ENCODE results near the gene PACS2.
"Not testable (repeated sequence)": the region's sequence is repeated elsewhere in the genome, so short reads cannot be mapped to it uniquely, and the experiment has no call there.

The PACS2 gene

DNA sequence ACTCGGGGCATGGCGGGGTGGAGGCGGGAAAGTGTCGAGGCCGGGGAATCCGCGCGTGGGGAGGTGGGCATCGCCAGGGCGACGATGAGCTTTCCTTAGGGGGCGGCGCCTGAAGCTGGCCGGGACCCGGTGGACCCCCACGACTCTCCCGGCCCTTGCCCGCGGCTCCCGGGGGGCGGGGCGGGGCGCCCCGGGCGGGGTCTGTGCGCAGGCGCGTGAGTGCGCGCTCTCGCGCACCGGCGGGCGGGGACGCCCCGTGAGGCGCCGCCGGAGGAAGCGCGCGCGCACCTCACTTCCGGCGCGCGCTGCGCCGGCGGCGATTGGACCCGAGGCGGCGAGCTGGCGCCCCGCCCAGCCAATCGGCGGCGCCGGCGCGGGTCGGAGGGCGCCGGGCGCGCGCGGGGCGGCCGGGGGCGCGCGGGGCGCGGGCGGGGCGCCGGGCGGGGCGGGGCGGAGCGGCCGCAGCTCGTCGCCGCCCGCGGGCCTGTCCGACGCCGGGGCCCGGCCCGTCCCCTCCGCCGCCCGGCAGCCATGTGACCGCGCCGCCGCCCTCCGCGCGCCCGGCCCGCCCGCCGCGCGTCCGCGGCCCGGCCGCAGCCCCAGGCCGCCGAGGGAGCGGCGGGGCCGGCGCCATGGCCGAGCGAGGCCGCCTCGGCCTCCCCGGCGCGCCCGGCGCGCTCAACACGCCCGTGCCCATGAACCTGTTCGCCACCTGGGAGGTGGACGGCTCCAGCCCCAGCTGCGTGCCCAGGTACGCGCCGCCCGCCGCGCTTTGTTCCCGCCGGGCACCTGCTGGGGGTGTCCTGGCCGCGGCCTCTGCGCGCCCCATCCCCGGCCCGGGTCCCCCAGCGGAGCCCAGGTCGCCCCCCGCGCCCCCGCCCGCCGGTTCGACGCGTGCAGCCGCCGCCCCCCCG lies at the start of gene PACS2:
Gene PACS2 (plus strand): TSS at position 462 of the 914 bp plus-strand sequence. CDS start 171 bp downstream, at position 633.
- peak; percentile 89 for DNase-seq

DNA sequence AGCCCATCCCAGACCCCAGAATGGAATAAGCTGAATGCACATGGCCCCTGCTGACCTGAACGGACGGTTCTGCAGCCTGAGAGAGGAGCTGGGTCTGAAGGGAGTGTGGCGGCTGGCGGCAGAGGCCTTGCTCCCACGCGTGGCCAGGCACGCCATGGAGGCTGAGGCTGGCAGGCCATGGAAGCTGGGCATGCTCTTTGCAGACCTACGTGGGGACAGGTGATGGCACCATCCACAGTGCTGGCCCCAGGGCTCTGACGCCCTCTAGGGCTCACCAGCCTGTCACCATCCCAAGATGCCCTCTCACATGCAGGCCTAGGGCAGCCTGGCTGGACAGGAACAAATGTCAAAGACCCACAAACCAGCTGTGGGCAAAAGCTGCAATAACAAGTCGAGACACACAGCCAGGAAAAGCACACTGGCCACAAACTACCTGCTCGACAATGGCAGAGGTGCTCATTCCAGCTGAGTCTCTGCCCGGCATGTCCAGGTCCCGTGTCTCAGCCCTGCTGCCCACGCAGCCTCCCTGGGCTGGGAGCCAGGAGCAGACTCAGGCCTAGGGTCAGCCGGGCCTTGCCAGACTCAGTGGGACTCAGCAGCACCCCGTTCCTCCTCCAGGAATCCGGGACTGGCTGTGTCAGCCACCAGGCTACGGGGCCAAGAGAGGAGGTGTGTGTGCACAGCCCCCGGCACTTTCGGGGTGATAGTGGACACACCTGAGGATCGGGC lies 46.6 kb upstream of the PACS2 start:
- DNase-seq: no peak

DNA sequence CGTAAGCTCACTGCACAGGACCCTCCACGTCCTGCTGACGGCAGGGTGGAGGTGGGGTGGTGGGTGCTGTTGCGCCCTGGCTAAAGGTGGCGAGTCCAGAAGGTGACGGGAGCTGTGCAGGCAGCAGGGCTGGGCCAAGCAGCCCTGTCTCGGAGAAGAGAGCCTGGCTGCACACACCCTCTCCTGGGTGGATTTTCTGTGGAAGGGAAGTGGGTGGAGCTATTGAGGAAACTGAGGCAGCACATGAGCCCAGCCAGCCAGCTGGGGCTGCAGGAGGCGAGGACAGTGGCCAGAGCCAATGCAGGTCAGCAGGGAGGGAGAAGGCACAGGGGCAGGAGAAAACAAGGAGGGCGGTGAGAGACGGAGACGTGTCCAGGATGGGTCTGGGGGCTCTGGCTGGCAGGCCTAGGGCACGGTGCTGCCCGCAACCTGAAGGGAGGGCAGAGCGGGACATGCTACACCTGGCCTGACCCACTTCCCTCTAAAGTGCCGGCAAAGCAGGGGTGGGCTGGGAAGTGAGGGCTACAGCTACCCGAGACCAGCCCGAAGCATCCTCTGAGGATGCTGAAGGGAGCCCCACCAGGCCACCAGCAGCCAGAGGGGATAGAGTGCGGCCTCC lies 45.7 kb upstream of the PACS2 start:
- no peak for DNase-seq

DNA sequence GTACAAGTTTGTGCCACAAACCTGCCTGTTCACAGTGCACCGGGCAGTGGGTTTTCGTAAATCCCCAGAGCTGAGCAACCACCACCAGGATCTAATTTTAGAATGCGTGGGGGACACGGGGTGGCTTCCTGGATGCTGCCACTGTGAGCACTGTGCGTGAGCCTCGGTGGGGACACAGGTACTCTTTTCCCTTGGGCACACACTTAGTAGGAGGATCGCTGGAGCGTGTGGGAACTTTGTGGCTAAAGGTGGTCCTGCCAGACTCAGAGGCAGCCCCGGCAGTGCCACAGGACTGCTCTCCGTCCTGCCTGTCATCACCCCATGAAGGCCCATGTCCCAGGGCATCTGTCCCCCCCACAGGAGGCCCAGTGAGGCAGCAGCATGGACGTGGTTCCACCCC lies 45.1 kb upstream of the PACS2 start:
- no peak for DNase-seq

DNA sequence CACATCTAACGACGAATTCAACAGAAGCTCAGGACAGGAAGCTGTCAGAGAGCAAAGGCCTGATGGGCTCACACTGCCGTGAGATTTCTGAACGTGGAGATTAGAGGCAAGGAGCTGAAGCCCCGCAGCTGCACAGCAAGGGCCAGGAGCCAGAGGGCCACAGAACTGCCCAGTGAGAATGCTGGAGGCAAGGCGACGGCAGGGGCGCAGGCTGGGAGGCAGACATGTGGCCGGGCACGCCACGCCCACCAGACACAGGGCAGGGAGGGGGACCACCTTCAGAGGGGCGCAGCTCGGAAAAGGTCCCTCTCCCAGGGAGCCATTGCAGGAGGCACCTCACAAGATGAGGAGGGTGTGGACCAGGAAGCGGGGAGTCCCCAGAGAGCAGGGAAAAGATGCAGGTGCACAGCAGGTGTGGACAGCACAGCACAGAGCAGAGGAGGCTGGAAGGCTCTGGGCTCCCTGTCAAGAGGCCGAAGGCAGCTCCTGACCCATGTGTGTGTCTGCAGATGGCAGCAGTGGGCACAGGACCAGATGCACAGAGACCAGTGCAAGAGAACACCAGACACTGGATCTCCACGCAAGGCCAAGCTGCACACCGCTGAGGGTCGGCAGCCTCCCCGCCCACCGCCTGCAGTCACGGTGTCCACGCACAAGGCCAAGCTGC lies 43.2 kb upstream of the PACS2 start:
- no peak for DNase-seq

DNA sequence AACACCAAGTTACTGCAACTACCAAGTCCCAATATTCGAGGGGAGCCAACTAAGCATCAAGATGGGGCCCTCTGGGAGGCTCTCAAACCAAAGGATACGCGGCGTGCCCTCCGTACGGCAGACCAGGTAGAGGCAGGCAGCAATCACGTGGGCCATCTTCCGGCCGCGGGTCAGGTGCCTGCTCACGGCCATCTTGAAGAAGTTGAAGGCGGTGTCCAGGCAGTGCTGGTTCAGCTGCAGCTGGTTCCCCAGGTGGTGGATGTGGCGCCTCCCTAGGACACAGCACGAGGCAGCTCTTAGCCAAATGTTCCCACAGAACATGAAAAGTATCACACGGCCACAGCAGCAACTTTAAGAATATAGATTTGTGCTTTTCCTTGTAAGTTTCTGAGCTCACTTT lies 41.9 kb upstream of the PACS2 start:
- DNase-seq: no peak

DNA sequence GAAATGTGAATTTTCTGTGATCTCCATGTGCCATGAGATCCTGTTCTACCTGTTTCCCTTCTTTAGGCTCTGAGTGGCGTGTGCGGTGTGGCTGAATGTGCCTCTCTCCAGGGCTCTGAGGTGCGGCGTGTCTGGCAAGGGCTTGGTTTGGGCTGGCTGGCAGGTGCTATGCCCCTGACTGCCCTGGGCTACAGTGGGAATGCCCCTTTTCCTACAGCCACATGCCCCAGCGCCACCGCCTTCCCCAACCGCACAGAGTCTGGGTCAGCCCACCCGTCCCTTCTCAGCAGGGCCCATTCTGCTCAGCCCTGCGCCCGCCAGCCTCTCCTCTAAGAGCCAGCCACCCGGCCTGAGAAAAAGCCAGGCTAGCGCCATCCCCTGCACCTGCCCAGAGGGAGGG lies 41.5 kb upstream of the PACS2 start:
- no peak for DNase-seq

DNA sequence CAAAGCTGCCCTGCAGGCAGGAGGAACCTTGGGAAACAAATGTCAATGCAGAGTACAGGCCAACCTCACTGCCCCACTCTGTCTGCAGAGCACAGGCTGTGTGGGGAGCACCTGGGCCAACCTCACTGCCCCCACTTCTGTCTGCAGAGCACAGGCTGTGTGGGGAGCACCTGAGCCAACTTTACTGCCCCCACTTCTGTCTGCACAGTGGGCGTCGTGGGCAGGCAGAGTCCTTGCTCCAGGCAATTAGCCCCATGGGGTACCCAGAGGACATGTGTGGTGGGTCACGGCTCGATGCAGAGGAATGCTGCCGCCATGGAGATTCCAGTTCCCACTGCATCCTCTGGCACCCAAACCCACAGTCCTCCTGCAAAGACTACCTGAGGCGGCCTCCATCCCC lies 39.9 kb upstream of the PACS2 start:
- no peak for DNase-seq

DNA sequence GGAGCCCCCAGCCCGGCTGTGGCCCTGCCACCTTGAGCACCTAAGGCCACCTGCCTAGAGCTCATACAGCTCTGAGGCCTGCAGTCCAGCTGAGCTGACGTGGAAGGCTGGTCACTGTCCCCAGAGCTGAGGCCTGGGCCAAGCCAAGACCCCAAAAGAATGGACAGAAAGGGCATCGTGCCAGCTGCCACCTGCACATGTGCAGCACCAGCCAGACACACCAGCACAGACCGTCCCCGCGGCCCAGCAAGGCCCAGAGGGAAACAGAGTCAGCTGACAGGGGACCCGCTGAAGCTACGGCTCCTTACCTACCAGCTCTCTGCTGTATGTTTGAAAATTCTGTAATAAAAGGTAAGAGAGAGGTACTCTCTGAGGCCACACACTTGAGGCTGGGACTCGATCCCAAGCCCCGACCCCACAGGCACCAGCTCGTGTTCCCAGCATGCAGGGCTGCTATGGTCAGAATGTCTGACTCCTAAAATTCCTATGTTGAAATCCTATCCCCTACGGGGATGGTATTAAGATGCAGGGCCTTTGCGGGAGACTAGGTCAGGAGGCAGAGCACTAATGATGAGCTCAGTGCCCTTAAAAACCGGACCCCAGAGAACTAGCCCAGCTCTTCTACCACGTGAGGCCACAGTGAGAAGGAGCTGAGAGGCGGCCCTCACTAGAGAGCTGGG lies 39.1 kb upstream of the PACS2 start:
- DNase-seq: no peak

DNA sequence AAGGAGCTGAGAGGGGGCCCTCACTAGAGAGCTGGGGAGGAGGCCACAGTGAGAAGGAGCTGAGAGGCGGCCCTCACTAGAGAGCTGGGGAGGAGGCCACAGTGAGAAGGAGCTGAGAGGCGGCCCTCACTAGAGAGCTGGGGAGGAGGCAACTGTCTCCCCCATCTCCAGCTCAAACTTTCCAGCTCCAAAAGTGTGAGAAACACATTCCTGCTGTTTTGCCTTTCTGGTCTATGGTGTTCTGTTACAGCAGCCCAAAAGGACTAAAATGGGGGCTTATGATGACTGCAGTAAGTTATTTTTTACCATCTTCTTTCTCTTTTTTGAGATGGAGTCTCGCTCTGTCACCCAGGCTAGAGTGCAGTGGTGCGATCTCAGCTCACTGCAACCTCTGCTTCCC lies 37.1 kb upstream of the PACS2 start:
- not testable (repeated sequence) for DNase-seq

DNA sequence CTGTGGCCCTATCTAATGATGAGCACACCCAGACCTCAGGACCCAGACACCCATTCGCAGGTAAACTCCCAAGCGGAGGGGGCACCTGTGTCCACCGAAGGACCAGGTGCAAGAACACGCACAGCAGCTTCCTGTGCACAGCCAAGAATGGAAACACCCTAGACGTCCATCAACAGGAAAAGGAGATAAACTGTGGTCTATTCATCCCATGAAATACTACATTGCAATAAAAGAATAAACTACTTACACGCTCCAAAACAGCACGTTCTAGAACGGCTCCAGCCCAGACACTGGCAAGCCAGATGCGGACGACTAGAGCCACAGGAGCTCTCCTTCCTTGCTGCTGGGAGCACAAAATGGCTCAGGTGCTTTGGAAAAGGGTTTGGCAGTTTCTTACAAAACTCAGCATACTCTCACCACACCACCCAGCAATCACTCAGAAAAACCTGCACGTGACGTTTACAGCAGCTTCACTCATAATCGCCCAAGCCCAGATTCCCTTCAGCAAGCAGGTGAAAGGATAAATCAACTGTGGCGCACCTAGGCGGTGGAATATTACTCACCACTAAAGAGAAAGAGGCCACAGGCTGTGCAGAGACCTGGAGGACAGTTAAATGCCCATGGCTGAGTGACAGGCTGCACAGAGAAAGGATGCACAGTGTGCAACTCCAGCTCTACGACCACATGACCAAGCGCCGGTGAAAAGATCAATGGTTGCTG lies 34.7 kb upstream of the PACS2 start:
- DNase-seq: no peak

DNA sequence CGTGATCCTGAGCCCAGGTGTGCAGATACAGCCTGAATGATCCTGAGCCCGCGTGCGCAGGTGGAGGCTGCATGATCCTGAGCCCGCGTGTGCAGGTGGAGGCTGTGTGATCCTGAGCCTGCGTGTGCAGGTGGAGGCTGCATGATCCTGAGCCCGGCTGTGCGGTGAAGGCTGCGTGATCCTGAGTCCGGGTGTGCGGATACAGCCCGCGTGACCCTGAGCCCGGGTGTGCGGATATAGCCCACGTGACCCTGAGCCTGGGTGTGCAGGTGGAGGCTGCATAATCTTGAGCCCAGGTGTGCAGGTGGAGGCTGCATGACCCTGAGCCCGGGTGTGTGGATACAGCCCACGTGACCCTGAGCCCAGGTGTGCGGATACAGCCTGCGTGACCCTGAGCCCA lies 34.0 kb upstream of the PACS2 start:
- no peak for DNase-seq

DNA sequence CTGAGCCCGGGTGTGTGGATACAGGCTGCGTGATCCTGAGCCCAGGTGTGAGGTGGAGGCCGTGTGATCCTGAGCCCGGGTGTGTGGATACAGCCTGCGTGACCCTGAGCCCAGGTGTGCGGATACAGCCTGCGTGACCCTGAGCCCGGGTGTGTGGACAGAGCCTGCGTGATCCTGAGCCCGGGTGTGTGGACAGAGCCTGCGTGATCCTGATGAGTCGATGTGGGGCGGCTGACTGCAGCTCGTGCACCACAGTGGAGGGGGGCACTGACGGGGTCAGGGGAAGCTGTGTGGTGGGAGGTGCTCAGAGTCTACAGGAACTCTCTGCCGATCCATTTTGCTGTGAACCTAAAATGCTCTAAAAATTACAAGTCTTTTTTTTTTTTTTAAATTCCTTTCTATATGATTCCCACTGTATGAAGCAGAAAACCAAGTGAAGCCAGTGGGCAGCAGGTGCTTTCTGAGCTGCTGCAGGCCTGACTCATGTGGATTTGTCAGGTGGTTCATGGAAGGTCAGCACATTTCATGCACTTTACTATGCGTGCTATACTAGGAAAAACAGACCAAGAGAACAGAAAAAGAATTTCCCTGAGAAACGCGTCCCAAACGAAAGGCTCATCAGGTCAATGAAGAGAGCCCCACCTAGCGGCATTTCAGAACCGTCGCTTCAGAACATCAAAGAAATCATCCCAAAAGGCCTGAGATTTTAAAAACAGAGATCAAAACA lies 33.0 kb upstream of the PACS2 start:
- DNase-seq: peak; percentile 75

DNA sequence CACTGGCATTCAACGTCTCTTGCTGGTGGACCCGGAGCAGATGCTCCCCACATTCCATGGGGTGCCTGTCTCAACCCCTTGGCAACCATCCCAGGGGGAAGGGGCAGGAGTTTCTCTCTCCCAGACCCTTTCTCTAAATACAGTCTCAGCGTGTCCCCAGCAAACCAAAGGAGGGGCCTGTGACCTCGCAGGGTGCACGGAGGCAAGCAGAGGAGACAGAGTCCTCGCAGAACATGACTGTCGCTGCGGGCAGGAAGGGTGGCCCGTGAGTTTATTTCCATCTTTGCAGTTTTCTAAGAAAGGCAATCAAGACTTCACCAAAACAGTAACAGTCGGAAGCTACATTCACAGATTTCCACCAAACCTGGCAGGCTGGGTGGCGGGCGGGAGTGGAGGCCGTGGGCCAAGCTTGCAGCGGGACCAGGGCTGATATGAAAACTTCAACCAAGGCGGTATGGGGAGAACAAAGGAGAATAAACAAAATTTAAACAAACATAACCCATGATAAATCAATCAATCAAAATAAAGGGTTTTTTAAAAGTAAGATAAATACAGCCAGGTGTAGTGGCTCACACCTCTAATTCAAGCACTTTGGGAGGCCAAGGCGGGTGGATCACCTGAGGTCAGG lies 32.3 kb upstream of the PACS2 start:
- no peak for DNase-seq

DNA sequence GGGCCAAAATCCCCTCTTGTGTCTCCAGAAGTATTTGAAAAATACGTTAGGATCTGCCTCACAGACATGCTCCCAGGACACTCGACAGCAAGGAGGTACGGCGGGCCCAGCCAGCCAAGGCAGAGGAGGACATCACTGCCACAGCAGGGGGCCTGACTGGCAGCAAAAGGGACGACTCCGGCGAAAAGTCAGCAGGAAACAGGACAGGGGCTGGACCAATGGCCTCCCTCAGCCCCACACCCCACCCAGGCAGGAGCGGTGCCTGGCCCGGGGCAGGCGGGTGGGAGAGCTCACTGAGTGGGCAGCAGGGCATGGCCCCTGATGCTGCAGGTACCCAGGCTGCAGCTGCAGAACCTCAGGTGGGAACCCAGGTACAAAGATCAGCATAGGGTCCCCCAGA lies 31.5 kb upstream of the PACS2 start:
- DNase-seq: no peak

DNA sequence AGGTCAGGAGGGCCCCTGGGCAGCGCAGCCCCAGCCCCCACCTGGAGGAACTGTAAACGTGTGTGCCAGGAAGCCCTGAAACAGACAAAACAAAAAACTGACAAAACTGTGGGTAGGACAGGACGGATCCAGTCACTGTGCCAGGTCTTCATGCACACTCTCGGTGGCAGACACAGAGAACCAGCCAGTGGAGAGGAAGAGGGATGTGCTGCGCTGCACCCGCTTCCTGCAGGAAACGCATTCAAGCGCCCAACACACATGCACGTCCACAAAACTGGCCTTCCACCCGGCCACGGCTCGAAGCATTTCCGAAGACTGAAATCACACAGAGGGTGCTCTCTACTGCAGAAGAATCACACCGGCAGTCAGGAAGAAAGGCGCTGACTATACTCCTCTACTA lies 30.6 kb upstream of the PACS2 start:
- peak; percentile 9 for DNase-seq

DNA sequence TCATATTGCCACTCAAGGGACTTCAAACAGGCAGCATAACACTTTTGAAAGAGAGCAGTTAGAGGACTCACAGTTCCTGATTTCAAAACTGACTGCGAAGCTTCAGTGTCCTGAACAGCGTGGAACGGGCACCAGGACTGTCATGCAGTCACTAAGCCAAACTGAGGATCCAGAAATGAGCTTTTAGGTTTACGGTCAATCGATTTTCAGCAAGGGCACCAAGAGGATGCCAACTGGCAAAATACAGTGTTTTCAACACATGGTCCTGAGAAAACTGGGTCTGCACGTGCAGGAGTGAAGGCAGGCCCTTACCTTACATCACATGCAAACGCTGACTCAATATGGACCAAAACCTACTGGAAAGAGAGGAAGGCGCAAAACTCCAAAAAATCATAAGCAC lies 29.4 kb upstream of the PACS2 start:
- no peak for DNase-seq

DNA sequence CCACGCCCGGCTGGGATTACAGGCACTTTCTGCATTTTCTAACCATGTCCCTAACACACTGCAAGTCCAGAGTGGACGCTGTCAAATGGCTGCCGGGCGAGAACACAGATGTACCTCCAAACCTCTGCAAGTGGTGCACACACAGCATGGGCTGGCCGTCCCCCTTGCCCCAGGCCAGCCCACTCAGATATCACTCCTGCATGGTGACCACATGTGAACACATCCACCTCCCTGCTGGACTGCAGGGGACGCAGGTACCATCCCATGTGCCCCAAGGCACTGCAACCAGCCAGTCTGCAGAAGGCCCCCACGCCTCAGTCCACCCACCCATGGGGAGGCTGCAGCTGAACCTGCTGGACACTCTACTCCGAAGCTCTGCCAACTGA lies 27.8 kb upstream of the PACS2 start:
- DNase-seq: no peak

DNA sequence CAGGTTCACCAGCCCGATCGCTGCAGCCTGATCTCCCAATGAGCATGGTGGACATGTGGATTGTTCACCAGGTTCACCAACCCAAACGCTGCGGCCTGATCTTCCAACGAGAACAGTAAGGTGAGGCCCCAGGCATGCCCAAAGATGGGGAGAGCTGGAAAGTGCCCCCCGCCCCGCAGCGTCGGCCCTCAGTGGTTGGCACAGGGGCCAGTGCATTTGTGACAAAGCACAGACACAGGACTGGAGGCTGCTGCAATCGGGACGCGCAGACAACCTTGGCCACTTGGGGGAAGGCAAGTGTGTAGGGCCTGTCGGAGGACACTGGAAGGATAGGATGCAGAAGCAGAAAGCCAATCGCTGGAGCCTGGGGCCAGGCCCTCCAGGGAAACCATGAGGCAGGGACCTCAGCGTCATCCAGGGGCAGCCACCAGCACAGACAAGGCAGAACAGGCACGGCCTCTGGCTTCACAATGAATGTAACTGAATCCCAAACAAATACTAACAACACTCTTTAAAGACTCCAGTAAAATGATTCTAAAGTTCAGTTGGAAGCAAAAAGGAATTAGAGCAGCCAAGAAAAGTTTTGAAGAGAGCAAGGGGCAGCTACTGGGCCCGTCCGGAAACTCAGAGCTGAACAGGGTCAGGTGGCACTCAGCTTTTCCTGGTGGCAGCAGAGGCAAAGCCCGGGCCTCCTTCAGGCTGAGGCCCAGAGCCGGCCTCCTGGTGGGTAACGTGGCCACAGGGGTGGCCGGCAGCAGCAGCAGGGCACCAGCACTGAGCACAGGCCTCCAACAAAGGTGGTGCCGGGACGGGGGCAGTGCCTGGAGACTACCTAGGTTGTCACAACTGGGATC lies 27.1 kb upstream of the PACS2 start:
- no peak for DNase-seq

DNA sequence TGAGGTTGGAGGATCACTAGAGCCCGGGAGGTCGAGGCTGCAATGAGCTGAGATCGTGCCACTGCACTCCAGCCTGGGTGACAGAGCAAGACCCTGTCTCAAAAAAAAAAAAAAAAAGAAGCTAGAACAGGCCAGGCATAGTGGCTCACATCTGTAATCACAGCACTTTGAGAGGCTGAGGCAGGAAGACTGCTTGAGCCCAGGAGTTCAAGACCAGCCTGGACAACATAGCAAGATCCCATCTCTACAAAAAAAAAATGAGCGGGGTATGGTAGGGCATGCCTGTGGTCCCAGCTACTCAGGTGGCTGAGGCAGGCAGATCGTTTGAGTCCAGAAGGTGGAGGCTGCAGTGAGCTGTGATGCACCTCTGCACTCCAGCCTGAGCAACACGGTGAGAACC lies 25.6 kb upstream of the PACS2 start:
- DNase-seq: not testable (repeated sequence)

All from hematopoietic multipotent progenitor cell treated with erythropoietin and hydrocortisone succinate and interleukin-3 and kit ligand, for 6 days (in vitro differentiated cells).